GM21515 (cell line): Measurements from ENCODE around the gene PUS3.
"Not testable (repeated sequence)": the region's sequence is repeated elsewhere in the genome, so short reads cannot be mapped to it uniquely, and the experiment has no call there.

ENCODE experiments used
- ATAC-seq: cut with Tn5 transposase; IDR thresholded peaks from one replicate; pipeline ENCODE4 v1.9.1; 2021; ENCODE audit not compliant: unreplicated experiment

Gene PUS3

GRCh38 chr11:125921042-125921441 lies 18.0 kb upstream of the PUS3 start:
- ATAC-seq = no peak

GRCh38 chr11:125918140-125918840 lies 15.3 kb upstream of the PUS3 start:
- ATAC-seq = no peak

GRCh38 chr11:125916683-125917347 lies 13.8 kb upstream of the PUS3 start:
- no peak for ATAC-seq

- ATAC-seq = not testable (repeated sequence)
Measured at GRCh38 chr11:125914601-125915000, 11.6 kb upstream of the PUS3 start.

GRCh38 chr11:125910226-125910849 lies 7.3 kb upstream of the PUS3 start:
- no peak for ATAC-seq

GRCh38 chr11:125904678-125905077 lies 1.7 kb upstream of the PUS3 start:
- no peak for ATAC-seq

- ATAC-seq = no peak
Measured at GRCh38 chr11:125903711-125904659, 979 bp upstream of the PUS3 start, which contains the start of gene DDX25. Gene DDX25, plus strand, starts transcription at chr11:125904508. Its CDS starts 10 bp downstream, at chr11:125904518.

- no peak for ATAC-seq
Measured at GRCh38 chr11:125902277-125902926, 604 bp downstream of the PUS3 start.

- ATAC-seq = no peak
Measured at GRCh38 chr11:125901872-125902271, 1.1 kb downstream of the PUS3 start.

- ATAC-seq = no peak
Measured at GRCh38 chr11:125892994-125893393, 10.0 kb downstream of the PUS3 start.

- ATAC-seq = no peak
Measured at GRCh38 chr11:125892071-125892470, 10.9 kb downstream of the PUS3 start.

- ATAC-seq = no peak
Measured at GRCh38 chr11:125890447-125891100, 12.4 kb downstream of the PUS3 start.

- ATAC-seq = peak; percentile 87
Measured at GRCh38 chr11:125887373-125888324, 15.4 kb downstream of the PUS3 start, which contains the start of gene HYLS1. Gene HYLS1, plus strand, starts transcription at chr11:125887668. Its CDS starts 11,701 bp downstream, at chr11:125899369.

- ATAC-seq = peak; percentile 35
Measured at GRCh38 chr11:125886997-125887372, 16.0 kb downstream of the PUS3 start.

- ATAC-seq = no peak
Measured at GRCh38 chr11:125883375-125883774, 19.6 kb downstream of the PUS3 start.

GRCh38 chr11:125881291-125881690 lies 21.7 kb downstream of the PUS3 start:
- no peak for ATAC-seq

GRCh38 chr11:125874556-125875124 lies 28.4 kb downstream of the PUS3 start:
- ATAC-seq = peak; percentile 89

GRCh38 chr11:125873881-125874555 lies 29.0 kb downstream of the PUS3 start:
- no peak for ATAC-seq
